Measurements from ENCODE around the gene CHURC1. TPM values are rescaled to one million over a fixed set of nuclear protein-coding genes. Genes with fewer than 3 reads are reported as not detected.

Gene CHURC1
- polyA plus RNA-seq, 1 of the 3 experiments (the other 2 are of a cell fraction): 66.8 TPM

GRCh38 chr14:64891839-64892375, 22.3 kb upstream of the CHURC1 start (continued):
- no peak for TF ChIP-seq YY1 (IDR thresholded peaks at IDR 0.05; ENCODE audit: low read depth)
- no peak for TF ChIP-seq TAF1 (IDR thresholded peaks at IDR 0.05; ENCODE audit: borderline replicate concordance, low read depth, low read length)
- no peak for TF ChIP-seq MAX (IDR thresholded peaks at IDR 0.05; ENCODE audit: low read depth)
- TF ChIP-seq RAD21 (IDR thresholded peaks at IDR 0.05; ENCODE audit: low read length): peak; percentile 87
- TF ChIP-seq FOXJ3 (CRISPR knock-in tag; IDR thresholded peaks at IDR 0.05): no peak
- TF ChIP-seq TCF12 (IDR thresholded peaks at IDR 0.05): no peak
- no peak for TF ChIP-seq EZH2phosphoT487 (IDR thresholded peaks at IDR 0.05; ENCODE audit: borderline replicate concordance, low read depth)
- TF ChIP-seq NFIC (IDR thresholded peaks at IDR 0.05; ENCODE audit: borderline replicate concordance): no peak
- TF ChIP-seq MXI1 (IDR thresholded peaks at IDR 0.05; ENCODE audit: low read depth, low read length): no peak
- TF ChIP-seq CHD2 (IDR thresholded peaks at IDR 0.05; ENCODE audit: low read length, partially characterized antibody): no peak
- TF ChIP-seq NRF1 (IDR thresholded peaks at IDR 0.05; ENCODE audit: low read depth, low read length): no peak

DNA sequence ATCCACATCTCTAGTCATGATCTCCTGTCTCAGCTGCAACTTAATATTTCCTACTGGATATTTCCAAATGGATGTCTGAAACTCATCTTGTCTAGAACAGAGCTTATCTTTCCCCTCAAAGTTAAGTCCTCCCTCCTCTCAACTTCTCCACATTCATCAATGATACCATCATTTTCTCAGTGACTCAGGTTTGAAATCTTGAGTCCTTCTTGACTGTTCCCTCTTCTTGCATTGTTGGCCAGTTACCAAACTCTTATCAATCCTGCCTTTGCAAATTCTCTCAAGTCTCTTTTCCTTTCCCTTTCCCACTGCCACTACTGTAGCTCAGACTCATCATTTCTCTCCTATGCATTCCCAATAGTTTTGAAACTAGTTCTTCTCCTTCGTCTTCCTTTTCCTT, 14.3 kb upstream of the CHURC1 start:
- Histone ChIP-seq H3K27me3 (ENCODE audit: insufficient read depth) (no peaks in the 10 kb centered on the region), H4K20me1 (ENCODE audit: insufficient read depth) (no peaks in the 10 kb centered on the region), H3K4me3 (ENCODE audit: low read depth in 2 of 2, low read length in 1 of 2) (no peak overlapping the region), H3K4me2 (no peak overlapping the region), H3K27ac (ENCODE audit: low read depth in 2 of 2, low read length in 1 of 2) (no peak overlapping the region), H3K4me1 (ENCODE audit: control insufficient read depth in 1 of 2, insufficient read depth in 2 of 2, low read depth in 1 of 2, low read length in 1 of 2) (no peaks in the 10 kb centered on the region), H3K9me3 (no peaks in the 10 kb centered on the region), H3K9ac (no peak overlapping the region), H2AFZ (ENCODE audit: low read depth) (no peak overlapping the region), H3K79me2 (ENCODE audit: insufficient read depth) (no peaks in the 10 kb centered on the region), H3K36me3 (replicated peaks in 1 of 2; ENCODE audit: control insufficient read depth in 1 of 2, insufficient read depth in 2 of 2, low read length in 1 of 2) (no peaks in the 10 kb centered on the region), H3K9me2 (no peaks in the 10 kb centered on the region), H3F3A (replicated peaks; ENCODE audit: insufficient read depth) (no peaks in the 10 kb centered on the region)
- TF ChIP-seq CTCF (IDR thresholded peaks at IDR 0.05) (no peak), FOXJ3 (CRISPR knock-in tag; IDR thresholded peaks at IDR 0.05) (no peak), JUND (IDR thresholded peaks at IDR 0.05) (no peak)
- CTCF ChIA-PET: interaction anchor here (0.7 to 6.2 kb wide), 8 partner anchors 9 to 140 kb away, joined by 3 to 46 read pairs (median 8); partner anchors contain the start of gene FNTB
- no peak for DNase-seq
- POLR2A ChIA-PET: no interaction called here
- 74% methylated on average over 1 of the region's 1 CpG for WGBS (ENCODE audit: low lambda C conversion rate)

- Histone ChIP-seq H3F3A (replicated peaks; ENCODE audit: insufficient read depth) (no peaks in the 10 kb centered on the region), H3K27ac (ENCODE audit: low read depth in 2 of 2, low read length in 1 of 2) (no peak overlapping the region), H3K4me2 (no peak overlapping the region), H3K9me3 (no peaks in the 10 kb centered on the region), H3K36me3 (replicated peaks in 1 of 2; ENCODE audit: control insufficient read depth in 1 of 2, insufficient read depth in 2 of 2, low read length in 1 of 2) (no peaks in the 10 kb centered on the region), H3K9ac (no peak overlapping the region), H3K9me2 (no peaks in the 10 kb centered on the region), H2AFZ (ENCODE audit: low read depth) (peak overlapping the region; percentile 60; the same call in 1 of the 2 replicates), H3K4me1 (ENCODE audit: control insufficient read depth in 1 of 2, insufficient read depth in 2 of 2, low read depth in 1 of 2, low read length in 1 of 2) (peaks cover 0 to 2% of the 10 kb centered on the region in 2 experiments; a peak in 1 of 4 replicates), H3K27me3 (ENCODE audit: insufficient read depth) (no peaks in the 10 kb centered on the region), H3K4me3 (ENCODE audit: low read depth in 2 of 2, low read length in 1 of 2) (no peak overlapping the region), H3K79me2 (ENCODE audit: insufficient read depth) (no peaks in the 10 kb centered on the region), H4K20me1 (ENCODE audit: insufficient read depth) (no peaks in the 10 kb centered on the region)
- ChIA-PET POLR2A (no interaction called here), CTCF (interaction anchor here (0.7 to 1.4 kb wide), 6 partner anchors 14 to 142 kb away, joined by 3 to 6 read pairs (median 3); no protein-coding TSS in a partner anchor)
- TF ChIP-seq EZH2phosphoT487 (IDR thresholded peaks at IDR 0.05; ENCODE audit: borderline replicate concordance, low read depth): no peak
- peak; percentile 16; the same call in 1 of the 2 replicates for TF ChIP-seq TCF12 (IDR thresholded peaks at IDR 0.05)
- 56% methylated on average over 6 of the region's 6 CpGs for WGBS (ENCODE audit: low lambda C conversion rate)
- DNase-seq: no peak
These were observed 8.2 kb upstream of the CHURC1 start for GRCh38 chr14:64906022-64906421.

Data from SK-N-SH (cell line).